HG02571 (cell line): ENCODE data around the gene SLC44A4.
"Not testable (repeated sequence)": the region's sequence is repeated elsewhere in the genome, so short reads cannot be mapped to it uniquely, and the experiment has no call there.

ENCODE experiments used
- ATAC-seq: cut with Tn5 transposase; IDR thresholded peaks from one replicate; pipeline ENCODE4 v1.9.1; 2021; ENCODE audit warnings: mild to moderate bottlenecking, moderate library complexity; ENCODE audit not compliant: unreplicated experiment

Gene SLC44A4

DNA sequence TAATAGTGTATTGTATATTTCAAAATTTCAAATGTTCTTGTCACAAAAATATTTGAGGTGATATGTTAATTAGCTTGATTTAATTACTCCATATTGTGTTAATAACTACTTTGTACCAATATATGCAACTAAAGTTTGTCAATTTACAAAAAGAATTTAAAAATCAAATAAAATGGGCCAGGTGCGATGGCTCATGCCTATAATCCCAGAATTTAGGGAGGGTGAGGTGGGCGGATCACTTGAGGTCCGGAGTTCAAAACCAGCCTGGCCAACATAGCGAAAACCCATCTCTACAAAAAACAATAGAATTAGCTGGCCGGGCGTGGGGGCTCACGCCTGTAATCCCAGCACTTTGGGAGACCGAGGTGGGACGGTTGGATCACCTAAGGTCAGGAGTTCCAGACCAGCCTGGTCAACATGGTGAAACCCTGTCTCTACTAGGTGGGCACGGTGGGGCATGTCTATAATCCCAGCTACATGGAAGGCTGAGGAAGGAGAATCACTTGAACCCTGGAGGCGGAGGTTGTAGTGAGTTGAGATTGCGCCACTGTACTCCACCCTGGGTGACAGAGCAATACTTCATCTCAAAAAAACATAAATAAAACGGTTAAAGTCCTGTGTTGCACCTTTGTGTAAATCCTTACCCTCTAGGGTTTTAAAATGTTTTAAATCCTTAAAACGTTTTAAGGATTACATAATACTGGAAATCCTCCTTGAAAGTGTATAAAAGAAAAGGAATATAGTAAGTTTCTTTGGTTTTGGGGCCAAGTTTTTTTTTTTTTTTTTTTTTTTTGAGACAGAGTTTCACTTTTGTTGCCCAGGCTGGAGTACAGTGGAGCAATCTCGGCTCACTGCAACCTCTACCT lies 47.2 kb downstream of the SLC44A4 start:
- ATAC-seq = no peak

DNA sequence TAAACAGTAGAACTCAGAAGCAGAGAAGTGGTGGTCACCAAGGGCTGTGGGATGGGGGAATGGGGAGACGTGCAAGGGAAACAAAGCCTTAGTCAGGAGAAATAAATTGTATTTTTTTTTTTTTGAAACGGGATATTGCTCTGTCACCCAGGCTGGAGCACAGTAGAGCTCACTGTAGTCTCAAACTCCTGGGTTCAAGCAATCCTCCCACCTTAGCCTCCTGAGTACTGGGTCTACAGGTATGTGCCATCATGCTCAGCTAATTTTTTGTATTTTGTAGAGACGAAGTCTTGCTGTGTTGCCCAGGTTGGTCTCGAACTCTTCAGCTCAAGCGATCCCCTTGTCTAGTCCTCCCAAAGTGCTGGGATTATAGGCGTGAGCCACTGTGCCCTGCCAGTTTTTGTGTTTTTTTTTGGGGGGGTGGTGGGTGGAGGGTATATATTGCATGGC lies 47.9 kb downstream of the SLC44A4 start:
- ATAC-seq = no peak

DNA sequence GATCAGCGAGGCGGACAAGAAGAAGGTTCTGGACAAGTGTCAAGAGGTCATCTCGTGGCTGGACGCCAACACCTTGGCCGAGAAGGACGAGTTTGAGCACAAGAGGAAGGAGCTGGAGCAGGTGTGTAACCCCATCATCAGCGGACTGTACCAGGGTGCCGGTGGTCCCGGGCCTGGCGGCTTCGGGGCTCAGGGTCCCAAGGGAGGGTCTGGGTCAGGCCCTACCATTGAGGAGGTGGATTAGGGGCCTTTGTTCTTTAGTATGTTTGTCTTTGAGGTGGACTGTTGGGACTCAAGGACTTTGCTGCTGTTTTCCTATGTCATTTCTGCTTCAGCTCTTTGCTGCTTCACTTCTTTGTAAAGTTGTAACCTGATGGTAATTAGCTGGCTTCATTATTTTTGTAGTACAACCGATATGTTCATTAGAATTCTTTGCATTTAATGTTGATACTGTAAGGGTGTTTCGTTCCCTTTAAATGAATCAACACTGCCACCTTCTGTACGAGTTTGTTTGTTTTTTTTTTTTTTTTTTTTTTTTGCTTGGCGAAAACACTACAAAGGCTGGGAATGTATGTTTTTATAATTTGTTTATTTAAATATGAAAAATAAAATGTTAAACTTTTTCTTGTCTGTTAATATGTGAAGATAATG lies 49.0 kb downstream of the SLC44A4 start:
- no peak for ATAC-seq

DNA sequence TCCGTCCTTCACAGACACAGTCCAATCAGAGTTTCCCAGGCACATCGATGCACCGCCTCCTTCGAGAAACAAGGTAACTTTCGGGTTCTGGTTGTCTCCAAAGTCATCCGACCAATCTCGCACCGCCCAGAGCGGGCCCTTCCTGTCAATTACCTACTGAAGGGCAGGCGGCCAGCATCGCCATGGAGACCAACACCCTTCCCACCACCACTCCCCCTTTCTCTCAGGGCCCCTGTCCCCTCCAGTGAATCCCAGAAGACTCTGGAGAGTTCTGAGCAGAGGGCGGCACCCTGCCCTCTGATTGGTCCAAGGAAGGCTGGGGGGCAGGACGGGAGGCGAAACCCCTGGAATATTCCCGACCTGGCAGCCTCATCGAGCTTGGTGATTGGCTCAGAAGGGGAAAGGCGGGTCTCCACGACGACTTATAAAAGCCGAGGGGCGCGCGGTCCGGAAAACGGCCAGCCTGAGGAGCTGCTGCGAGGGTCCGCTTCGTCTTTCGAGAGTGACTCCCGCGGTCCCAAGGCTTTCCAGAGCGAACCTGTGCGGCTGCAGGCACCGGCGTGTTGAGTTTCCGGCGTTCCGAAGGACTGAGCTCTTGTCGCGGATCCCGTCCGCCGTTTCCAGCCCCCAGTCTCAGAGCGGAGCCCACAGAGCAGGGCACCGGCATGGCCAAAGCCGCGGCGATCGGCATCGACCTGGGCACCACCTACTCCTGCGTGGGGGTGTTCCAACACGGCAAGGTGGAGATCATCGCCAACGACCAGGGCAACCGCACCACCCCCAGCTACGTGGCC lies 51.3 kb downstream of the SLC44A4 start, which contains the start of gene HSPA1B:
HSPA1B (plus strand) TSS at position 453 of the 794 bp plus-strand sequence; CDS start at position 666, 213 bp downstream.
- ATAC-seq = peak; percentile 69

DNA sequence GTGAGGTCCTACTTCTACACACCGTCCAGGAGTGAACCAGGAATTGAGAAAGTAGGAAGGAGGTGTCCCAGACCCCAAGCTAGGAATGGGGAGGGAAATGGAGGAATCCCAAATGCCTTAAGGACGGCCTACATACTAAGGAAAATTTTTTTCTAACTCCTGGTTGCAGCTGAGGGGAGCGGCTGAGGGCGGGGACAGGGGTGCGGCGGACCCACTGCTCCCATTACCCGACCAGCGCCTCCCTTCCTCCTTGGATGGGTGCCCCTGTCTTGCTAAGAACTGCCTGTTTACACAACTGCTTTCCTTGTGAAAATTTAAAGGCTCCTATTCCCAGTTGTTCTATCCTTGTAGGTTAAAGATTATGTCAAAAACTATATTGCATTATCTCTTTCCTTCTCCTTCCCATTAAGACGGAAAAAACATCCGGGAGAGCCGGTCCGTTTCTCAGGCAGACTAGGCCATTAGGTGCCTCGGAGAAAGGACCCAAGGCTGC lies 52.0 kb downstream of the SLC44A4 start:
- ATAC-seq = no peak

DNA sequence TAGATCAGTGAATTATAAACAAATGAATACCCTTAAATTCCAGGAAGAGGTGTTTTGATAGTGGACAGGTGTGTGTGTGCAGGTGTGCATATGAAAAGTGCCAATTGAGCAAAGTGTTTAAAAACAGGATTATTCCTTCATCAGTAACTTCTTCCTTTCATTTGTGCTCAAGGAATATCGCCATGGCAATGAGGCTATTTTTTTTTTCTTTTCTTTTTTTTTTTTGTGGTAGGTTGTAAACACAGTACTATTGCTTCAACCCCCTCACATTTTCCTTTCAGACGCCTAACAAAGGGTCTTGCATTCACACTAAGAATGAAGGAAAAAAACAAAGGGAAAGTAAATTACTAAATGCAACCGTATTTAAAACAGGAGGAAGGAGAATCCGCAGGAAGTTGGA lies 53.2 kb downstream of the SLC44A4 start:
- ATAC-seq = no peak

DNA sequence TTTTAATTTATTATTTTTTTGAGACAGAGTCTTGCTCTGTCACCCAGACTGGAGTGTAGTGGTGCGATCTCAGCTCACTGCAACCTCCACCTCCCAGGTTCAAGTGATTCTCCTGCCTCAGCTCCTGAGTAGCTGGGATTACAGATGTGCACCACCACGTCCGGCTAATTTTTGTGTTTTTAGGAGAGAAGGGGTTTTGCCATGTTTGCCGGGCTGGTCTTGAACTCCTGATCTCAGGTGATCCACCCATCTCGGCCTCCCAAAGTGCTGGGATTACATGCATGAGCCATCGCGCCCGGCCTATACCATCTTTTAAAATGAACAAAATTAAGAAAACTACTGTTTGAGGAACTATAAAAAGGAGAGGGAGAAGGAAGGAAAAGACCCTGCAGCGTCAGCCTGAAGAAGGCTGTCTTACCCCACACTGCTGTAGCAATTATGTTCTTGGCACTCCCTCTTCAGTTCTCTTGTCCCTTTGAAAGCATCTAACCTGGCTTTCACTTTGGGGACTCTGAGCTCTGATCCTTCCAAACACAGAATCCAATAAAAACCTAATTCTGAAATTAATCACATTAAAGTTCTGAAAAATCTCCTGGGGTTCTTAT lies 55.1 kb downstream of the SLC44A4 start:
- not testable (repeated sequence) for ATAC-seq

DNA sequence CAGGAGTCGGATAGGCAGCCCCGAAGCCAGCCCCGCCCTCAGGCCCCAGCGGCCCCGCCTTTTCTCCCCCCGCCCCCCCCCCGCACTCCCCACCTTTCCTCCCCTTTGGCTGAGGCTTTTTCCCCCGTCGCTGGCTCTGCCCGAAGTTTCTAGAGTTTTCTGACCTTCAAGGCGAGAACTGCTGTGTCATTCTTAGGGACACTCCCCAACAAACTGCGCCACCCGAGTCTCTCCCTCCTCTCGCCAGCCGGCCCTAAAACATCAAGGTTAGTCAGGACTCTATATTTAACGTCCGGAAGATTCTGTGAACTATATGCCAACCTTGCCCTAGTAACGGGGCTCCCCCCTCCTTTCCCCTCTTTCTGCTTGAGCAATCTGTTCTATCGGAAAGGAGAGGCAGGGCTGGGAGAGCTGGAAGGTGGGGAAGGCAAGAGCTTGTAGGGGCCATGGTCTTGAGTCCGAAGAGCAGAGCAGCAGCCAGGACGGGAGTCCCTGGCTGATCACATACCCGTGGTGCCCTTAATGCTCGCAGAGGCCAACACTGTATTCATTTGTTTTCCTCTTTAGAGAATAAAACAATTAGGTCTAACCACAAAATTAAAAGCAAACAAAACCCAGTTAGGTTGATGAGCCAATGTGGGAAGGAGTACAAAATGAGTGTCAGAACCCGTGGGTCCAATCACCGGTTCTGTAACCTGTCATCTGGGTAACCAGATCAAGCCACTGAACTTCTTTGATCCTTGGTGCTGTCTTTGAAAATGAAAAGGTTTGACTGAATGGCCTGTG lies 56.6 kb downstream of the SLC44A4 start:
- ATAC-seq = peak; percentile 39

DNA sequence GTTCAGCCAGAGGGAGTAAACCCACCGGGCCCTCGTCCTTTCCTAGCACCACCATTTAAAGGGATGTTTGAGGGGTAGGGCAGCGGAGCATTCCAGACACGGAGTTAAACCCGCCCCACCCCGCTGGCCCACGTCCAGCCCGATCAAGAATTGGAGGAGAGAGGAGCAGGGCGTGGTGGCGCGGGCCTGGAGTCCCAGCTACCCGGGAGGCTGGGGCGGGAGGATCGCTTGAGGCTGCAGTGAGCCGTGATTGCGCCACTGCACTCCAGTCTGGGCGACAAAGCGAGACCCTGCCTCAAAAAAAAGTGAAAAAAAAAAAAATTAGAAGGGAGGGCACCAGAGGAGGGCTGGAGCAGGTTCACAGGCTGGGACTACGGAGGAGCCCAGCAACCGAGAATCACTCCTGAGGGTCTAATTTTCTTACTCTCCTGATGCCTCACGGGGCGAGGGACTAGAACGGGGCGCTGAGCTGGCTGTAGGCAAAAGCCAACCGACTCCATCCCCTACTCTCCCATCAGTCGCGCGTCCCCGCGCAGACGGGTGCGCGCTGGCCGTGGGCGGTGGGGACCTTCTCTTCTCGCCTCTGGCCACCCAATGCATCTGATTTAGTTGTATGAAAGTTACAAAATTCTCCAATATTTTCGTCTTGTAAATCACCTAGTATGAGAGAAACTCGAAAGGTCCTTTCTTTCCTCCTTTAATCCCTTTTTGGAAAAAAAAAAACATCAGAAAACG lies 57.3 kb downstream of the SLC44A4 start:
- peak; percentile 56 for ATAC-seq

DNA sequence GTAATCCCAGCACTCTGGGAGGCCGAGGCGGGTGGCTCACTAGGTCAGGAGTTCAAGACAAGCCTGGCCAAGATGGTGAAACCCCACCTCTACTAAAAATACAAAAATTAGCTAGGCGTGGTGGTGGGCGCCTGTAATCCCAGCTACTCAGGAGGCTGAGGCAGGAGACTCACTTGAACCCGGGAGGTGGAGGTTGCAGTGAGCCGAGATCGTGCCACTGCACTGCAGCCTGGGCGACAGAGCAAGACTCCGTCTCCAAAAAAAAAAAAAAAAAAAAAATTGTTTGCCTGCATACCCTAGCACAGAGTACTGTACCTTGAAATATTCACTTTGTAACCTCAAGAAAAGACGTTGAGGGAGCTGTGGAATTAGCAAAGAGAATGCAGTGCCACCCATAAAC lies 58.4 kb downstream of the SLC44A4 start:
- not testable (repeated sequence) for ATAC-seq

DNA sequence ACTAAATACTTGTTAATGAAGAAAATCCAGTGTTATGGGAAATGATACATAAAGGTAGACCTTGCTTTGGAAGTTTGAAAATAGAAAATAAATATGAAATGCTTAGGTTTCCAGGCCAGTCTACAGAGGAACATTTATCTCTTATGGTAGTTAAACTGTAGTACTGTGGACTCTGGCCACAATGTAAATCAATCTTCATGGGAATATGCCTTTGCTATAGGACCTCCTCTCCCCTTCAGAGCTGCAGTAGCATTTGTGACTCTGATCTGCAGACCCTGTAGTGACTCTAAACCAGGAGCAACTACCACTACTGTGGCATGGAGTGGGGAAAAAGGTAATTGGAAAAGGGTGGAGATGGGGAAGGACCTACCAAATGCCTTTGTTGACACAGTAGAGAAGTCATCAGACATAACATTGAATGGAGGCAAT lies 58.9 kb downstream of the SLC44A4 start:
- ATAC-seq = no peak

DNA sequence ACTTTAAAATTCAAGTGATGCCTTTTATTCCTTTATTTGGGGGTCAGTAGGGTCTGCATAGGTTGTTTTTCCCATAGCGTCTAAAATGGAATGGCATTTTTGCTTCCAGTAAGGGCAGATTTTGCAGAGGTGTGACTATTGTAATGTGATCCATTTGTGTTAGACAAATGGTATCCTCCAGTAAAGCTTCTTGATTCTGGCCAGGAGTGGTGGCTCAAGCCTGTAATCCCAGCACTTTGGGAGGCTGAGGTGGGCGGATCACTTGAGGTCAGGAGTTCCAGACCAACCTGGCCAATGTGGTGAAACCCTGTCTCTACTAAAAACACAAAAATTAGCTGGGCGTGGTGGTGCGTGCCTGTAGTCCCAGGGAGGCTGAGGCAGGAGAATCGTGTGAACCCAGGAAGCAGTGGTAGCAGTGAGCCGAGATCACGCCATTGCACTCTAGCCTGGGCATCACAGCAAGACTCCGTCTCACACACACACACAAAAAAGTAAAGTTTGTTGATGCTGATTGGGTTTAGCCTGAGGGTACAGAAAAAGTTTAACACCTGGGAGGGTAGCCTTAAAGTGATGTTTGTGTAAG lies 60.8 kb downstream of the SLC44A4 start:
- not testable (repeated sequence) for ATAC-seq

DNA sequence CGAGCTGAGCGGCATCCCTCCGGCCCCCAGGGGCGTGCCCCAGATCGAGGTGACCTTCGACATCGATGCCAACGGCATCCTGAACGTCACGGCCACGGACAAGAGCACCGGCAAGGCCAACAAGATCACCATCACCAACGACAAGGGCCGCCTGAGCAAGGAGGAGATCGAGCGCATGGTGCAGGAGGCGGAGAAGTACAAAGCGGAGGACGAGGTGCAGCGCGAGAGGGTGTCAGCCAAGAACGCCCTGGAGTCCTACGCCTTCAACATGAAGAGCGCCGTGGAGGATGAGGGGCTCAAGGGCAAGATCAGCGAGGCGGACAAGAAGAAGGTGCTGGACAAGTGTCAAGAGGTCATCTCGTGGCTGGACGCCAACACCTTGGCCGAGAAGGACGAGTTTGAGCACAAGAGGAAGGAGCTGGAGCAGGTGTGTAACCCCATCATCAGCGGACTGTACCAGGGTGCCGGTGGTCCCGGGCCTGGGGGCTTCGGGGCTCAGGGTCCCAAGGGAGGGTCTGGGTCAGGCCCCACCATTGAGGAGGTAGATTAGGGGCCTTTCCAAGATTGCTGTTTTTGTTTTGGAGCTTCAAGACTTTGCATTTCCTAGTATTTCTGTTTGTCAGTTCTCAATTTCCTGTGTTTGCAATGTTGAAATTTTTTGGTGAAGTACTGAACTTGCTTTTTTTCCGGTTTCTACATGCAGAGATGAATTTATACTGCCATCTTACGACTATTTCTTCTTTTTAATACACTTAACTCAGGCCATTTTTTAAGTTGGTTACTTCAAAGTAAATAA lies 61.5 kb downstream of the SLC44A4 start:
- not testable (repeated sequence) for ATAC-seq

DNA sequence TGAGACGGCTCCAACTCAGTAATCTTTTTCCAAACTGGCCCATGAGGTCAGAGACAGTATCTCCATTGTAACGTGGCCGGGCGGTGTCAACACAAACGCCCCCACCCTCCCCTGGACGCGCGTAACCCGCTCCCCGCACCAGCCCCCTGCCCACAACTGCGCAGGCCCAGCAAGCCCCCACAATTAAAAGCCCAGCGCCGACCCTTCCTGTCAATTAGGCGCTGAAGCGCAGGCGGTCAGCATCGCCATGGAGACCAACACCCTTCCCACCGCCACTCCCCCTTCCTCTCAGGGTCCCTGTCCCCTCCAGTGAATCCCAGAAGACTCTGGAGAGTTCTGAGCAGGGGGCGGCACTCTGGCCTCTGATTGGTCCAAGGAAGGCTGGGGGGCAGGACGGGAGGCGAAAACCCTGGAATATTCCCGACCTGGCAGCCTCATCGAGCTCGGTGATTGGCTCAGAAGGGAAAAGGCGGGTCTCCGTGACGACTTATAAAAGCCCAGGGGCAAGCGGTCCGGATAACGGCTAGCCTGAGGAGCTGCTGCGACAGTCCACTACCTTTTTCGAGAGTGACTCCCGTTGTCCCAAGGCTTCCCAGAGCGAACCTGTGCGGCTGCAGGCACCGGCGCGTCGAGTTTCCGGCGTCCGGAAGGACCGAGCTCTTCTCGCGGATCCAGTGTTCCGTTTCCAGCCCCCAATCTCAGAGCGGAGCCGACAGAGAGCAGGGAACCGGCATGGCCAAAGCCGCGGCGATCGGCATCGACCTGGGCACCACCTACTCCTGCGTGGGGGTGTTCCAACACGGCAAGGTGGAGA lies 63.6 kb downstream of the SLC44A4 start, which contains the start of the genes HSPA1A and HSPA1L:
HSPA1A (plus strand) TSS at position 519 of the 814 bp plus-strand sequence; CDS start at position 733, 214 bp downstream.
HSPA1L (minus strand) TSS at position 259 of the 814 bp plus-strand sequence. CDS start 3,311 bp downstream, outside the sequence.
- no peak for ATAC-seq

DNA sequence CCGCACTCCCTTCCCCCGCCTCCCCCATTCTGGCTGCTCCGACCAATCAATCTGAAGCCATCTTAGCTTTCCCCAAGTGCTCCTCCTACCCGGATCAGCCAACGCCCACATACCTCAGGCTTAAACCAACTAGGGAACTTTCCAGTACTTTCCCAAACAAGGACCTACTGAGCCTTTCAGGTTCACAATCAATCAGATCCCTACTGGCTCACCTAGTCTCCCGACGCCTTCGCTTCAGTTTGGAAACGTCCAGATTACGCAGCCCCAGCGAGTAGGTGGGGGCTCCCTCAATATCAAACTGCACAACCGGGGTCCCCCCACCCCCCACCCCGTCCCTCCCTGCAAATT lies 64.1 kb downstream of the SLC44A4 start:
- ATAC-seq = peak; percentile 42

DNA sequence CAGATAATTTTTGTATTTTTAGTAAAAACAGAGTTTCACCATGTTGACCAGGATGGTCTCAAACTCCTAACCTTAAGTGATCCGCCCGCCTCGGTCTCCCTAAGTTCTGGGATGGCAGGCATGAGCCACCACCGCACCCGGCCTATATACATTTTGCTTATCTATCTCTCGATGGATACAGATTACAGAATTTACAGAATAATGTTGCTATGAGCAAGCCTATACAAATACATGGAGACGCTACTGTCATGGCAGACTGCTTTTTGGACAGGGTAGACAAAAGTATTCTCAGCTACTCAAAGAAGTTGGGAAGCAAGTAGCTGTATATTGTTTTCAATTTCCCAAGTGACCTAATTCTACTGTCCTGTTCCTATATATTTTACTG lies 65.3 kb downstream of the SLC44A4 start:
- no peak for ATAC-seq
